Measurements from ENCODE around the gene WSCD1.

Gene WSCD1

DNA sequence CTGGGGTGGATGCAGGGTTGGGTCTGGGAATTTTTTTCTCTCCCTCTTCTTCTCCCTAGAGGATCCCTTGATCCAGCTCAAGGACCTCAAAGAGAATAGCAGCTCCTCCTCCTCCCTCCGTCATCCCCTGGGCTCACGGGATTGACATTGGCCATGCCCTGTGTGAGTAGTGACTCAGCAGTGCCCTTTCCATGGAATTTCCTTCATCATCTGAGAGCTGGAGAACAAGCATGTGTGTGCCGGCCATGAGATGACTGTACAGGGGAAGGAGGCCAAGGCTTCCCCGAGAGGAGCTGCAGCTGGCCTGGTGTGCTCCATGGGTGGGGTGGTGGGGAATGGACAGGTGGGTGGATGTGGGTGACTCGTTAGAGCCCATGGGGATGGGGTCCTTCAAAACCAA lies 8.9 kb upstream of the WSCD1 start:
- FAIRE-seq: no peak

DNA sequence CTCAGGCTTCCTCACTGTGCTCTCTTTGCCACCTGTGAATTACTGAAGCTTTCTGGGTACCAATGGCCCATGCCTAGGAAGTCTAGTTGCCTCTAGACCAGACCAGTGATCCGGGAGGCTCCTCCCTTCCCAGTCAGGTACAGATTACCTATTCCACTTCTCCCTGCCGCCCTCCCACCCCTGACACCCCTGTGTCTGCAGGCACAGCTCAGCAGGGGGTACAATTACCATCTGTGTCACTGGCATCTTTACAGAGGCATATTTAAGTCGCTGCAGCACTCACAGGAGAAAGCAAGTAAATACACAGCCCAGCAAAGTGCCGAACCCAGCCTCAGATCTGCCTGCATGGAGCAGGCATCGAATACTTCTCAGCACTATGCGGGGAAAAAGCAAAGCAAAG lies 5.3 kb upstream of the WSCD1 start:
- FAIRE-seq: no peak

DNA sequence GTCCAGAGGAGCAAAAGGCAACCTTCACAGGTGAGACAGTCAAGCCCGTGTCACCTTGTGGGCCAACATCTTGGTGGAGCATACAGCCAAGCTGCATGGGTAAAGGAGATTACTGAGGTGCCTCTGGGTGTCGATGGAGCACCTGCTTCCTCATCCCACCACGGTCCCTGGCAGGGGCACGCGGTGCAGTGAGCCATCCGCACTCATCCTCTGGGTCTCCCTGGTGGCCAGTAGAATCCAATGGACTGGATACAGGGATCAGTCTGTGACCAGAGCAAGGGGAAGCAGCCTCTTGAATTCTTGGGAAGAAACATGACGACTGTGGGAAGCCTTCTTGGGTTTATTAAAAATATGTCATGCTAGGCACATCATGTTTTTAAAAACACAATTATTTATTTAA lies 4.8 kb upstream of the WSCD1 start:
- FAIRE-seq: no peak

- FAIRE-seq: no peak
Measured at GRCh38 chr17:6066183-6066948, 3.8 kb upstream of the WSCD1 start.

GRCh38 chr17:6067060-6067459 lies 3.1 kb upstream of the WSCD1 start:
- no peak for FAIRE-seq

- no peak for FAIRE-seq
Measured at GRCh38 chr17:6070430-6070912, 292 bp downstream of the WSCD1 start.

DNA sequence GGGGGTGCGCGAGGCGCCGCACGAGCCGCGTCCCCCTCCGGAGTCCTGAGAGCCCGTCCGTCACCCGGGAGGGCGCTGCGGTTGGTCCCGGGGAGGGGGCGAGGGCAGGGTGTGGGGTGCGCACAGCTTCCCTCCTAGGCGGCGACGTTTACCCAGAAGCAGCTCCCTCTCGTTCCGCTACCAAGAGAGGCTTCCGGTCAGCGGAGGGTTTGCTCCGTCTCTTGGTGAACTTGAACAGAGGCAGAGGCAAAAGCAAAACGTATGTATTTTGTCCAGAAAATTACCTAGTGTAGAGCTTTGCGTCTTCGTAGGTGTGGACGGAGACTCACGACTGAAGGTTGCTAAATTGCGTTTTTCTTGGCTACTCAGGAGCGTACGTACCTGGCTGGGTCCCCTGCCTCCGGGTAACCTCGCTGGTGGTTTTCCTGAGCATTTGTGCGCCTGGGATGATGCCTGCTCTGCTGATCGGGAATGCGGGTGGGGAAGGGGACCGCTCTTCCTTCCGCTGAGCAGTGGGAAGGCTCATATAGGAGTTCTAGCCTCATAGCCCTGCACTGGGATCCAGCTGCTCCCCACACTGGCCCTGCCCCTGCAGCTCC lies 833 bp downstream of the WSCD1 start:
- no peak for FAIRE-seq

DNA sequence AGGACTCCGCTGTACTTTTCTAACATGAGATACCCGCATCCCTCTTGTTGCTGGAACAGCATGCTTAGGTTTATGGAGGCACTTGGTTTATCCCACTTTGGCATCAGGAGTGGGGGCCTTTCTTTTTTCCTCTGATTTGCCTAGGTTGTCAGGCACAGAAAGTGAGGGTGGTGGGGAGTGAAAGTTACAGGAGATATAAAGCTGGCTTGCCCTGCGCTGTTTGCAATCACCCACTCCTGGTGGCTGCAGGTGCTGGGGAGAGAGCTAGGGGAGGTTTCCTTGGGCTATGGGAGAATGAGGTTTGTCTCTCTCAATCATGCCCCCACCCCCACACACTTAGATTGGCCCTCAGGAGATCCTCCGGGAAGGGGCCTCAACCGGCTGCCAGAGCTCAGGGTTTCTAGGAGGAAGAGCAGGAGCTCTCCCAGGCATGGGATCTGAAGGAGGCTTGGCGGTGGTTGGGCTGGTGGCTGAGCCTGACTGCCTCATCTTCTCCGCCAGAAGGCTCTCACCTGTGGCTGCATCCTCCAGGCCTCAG lies 1.4 kb downstream of the WSCD1 start:
- no peak for FAIRE-seq

GRCh38 chr17:6072157-6072556 lies 2.0 kb downstream of the WSCD1 start:
- FAIRE-seq: no peak

DNA sequence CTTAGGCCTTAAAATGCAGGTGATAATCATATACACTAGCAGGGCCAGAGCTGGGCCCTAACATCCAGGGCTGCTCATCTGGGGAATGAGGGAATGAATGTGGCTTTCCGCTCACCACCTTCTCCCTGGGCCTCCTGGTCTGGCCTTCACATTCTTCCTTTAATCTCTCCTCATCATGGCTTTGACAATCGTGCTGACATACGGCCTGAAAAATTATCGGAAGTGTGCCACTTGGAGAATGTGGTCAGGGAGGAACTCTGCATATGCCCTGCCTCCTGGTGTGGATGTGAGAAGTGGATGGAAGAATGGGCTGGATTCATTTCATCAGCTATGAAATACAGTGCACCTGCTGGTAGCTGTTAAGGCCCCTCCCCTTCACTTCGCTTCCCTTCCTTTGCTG lies 2.4 kb downstream of the WSCD1 start:
- FAIRE-seq: no peak

DNA sequence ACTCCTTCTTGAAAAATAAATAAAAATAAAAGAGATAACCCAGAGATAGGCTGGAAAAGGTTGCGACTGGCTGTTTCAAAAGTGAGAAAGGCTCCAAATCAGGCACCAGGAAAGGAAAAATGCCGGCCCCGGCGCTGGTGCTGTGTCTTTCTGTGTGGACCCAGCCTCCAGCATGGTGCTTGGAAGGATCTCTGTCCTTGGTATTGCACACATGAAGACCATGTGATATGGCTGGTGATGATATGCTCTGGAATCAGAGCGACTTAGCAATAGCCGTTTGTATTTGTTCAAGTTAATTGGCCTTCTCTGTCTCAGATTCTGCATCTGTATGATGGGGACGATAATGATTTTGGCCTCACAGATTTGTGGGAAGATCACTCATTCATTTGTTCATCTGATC lies 3.4 kb downstream of the WSCD1 start:
- no peak for FAIRE-seq

DNA sequence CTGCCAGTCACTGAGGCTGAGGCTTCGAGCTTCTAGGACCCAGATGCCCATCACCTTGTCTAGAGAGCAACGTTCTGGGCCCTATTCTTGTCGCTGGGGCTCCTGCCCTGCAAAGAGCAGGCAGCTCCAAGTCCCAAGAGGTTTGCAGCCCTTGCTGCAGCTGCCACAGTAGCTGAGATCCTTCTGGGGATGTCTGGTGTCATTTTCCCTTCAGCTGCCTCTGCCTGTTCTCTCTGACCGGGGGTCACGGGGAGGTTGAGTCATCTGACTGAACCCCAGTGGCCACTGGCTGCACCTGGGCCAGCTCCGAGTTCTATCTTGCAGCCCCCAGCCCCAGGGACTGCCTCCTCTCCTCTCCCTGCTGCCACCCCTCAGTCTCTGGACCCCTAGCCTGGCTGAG lies 4.9 kb downstream of the WSCD1 start:
- no peak for FAIRE-seq

GRCh38 chr17:6075845-6076244 lies 5.7 kb downstream of the WSCD1 start:
- FAIRE-seq: no peak

DNA sequence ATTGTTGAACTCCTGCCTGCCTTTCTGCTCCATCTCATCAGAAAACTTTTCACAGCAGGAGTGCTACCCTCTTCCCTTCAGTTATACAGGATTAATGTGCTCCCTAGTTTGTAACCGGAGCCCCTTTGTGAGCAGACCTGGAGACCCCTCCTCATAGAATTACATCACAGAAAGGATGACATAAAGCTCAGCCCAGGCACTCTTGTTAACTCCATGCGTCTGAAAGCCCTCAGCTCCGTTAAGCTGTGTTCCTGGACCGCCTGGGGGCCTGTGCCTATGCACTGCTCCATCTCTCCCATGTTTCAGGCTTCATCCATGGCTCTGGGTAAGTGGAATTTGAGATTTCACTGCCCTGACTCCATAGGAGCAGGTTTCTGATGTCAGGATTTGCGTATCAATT lies 7.6 kb downstream of the WSCD1 start:
- FAIRE-seq: no peak

DNA sequence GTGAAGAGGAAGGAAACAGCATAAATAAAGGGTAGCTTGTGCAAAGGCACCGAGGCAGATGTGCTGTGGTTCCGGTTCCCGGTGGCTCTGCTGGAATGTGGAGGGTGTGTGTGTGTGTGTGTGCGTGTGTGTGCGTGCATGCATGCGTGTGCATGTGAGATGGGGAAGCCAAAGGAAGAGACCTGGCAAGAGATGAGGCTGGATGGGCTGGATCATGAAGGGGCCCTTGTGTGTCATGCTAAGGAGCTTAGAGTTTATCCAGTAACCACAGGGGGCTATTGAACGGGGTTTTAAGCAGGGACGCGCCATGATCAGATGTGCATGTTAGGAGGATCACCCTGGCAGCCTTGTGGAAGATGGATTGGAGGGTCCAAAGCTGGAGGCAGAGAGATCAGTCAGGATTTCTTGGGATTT lies 8.3 kb downstream of the WSCD1 start:
- no peak for FAIRE-seq

GRCh38 chr17:6079155-6079888 lies 9.1 kb downstream of the WSCD1 start:
- FAIRE-seq: no peak

GRCh38 chr17:6079960-6080359 lies 9.8 kb downstream of the WSCD1 start:
- no peak for FAIRE-seq

GRCh38 chr17:6080711-6081430 lies 10.7 kb downstream of the WSCD1 start:
- no peak for FAIRE-seq

- FAIRE-seq: no peak
Measured at GRCh38 chr17:6082335-6082734, 12.2 kb downstream of the WSCD1 start.

DNA sequence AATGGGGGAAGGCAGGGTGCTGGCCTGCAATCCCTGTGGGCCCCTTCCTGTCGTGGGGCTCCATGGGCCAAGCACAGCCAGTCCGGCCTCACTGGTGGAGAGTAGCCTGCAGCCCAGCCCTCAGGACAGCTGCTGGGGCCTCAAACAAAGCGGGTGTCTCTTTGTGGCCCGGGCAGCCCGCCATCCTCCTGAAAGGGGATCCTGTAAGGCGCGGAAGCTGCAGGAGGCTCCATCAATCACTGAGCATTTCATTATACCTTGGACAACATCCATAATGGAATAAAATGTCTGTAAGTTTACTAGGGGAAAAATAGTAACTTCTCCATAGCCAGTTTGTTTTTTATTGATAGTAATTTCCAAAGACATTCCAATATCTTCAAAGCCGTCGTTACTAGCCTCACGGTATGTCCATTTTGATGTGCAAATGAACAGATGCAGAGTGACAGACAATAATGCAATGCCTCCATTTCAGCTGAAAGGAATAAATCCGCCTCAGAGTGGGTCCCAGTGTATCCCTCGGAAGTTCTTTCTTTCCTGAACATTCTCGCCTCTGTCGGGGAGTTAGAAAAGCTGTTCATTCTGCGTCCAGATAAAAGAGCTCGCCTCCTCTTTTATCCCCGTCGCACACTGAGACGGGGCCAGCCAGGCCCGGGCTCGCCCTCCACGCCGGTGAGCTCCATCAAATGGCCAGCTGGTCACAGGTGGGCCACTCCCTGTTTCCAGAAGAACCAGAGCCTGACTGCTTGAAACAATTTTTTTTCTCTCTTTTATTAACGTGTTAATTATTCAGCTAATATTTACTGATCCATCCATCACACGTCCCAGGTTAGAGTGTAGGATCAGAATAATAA lies 14.4 kb downstream of the WSCD1 start:
- FAIRE-seq: no peak

DNA sequence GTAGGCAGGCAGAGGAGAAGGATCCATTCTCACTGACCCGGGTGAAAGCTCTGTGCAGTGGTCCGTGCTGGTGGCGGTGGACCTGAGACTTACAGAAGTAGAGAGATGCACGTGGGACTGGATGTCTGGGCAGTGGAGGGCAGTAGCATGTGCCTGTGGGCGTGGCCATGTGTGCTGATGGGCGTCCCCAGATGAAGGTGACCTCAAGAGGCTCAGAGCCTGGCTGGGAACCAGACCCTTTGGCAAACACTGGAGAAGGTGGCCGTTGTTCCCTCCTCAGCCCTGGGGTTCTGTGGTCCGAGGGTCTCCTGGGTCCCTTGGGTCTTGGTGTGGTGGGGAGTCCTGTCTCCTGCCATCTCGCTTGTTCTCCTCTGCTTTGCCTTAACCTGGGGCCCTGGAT lies 15.6 kb downstream of the WSCD1 start:
- FAIRE-seq: no peak

All from endometrium (tissue), 2 donors.